Stimulated activated naive CD8-positive, alpha-beta T cell treated with anti-CD3 and anti-CD28 coated beads, Interleukin-15, Interleukin-2, amounts not matched to agents 100 ng/mL and 50 ng/mL, for 24 hours (primary cell): ENCODE results near the gene FAM107B.
"Not testable (repeated sequence)": the region's sequence is repeated elsewhere in the genome, so short reads cannot be mapped to it uniquely, and the experiment has no call there.

ENCODE experiments used
- H3K27ac Mint-ChIP-seq: one replicate; pipeline ENCODE4 v1.8.0; 2021; ENCODE audit warnings: mild to moderate bottlenecking, mixed read lengths
- H3K27me3 Mint-ChIP-seq: one replicate; pipeline ENCODE4 v1.8.0; 2021; ENCODE audit warnings: mixed read lengths
- H3K36me3 Mint-ChIP-seq: one replicate; pipeline ENCODE4 v1.8.0; 2021; ENCODE audit warnings: low read depth, mixed read lengths
- H3K4me1 Mint-ChIP-seq: one replicate; pipeline ENCODE4 v1.8.0; 2021; ENCODE audit warnings: low read depth, mixed read lengths
- H3K4me3 Mint-ChIP-seq: one replicate; pipeline ENCODE4 v1.8.0; 2021; ENCODE audit warnings: mild to moderate bottlenecking, mixed read lengths
- H3K9me3 Mint-ChIP-seq: one replicate; pipeline ENCODE4 v1.8.0; 2021; ENCODE audit warnings: mixed read lengths

FAM107B gene

GRCh38 chr10:14635043-14635710, 139.5 kb downstream of the FAM107B start:
- no peak overlapping the region for H3K27ac Mint-ChIP-seq
- no peaks in the 10 kb centered on the region for H3K9me3 Mint-ChIP-seq
- H3K36me3 Mint-ChIP-seq = no peaks in the 10 kb centered on the region
- H3K4me1 Mint-ChIP-seq = peaks cover under 1% of the 10 kb centered on the region
- H3K4me3 Mint-ChIP-seq = no peak overlapping the region
- no peaks in the 10 kb centered on the region for H3K27me3 Mint-ChIP-seq

GRCh38 chr10:14634572-14634971, 140.1 kb downstream of the FAM107B start:
- H3K9me3 Mint-ChIP-seq, H3K36me3 Mint-ChIP-seq, H3K27me3 Mint-ChIP-seq, H3K27ac Mint-ChIP-seq, H3K4me1 Mint-ChIP-seq, H3K4me3 Mint-ChIP-seq: not testable (repeated sequence)

DNA sequence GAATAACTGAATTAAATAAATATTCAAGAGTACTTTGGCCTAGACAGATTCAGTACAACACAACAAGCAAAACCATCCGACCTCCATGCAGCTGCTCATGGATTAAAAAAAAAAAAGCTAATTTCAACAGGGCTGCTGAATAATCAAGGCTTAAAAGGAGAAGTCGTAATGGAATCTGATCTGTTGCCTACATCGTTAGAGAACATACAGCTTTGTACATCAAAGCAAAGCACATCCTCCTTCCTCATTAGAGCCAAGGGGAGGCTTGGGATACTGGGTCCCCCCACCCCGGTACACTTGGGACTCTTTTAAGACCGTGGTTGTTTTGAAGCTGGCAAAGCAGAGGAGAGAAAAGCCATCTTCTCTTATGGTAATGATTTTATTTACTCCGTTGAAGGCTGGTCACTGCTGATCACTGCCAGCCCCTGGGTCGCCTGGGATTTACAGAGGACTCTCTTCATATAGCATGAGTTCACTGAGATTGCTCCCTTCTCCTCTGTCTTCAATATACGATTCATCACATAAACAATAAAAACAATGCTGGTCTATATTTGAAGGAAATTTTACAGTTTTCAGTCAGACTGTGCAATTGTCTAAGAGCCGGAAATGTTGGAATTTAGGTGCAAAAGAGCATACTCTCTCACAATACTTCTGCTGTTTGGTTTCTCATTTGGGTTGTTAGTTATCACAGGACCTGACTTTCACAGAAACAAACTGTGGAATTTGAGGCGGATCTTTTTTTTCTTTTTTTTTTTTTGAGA, 148.8 kb downstream of the FAM107B start:
- no peaks in the 10 kb centered on the region for H3K36me3 Mint-ChIP-seq
- peaks cover 9% of the 10 kb centered on the region for H3K4me1 Mint-ChIP-seq
- no peaks in the 10 kb centered on the region for H3K9me3 Mint-ChIP-seq
- no peak overlapping the region for H3K27ac Mint-ChIP-seq
- H3K27me3 Mint-ChIP-seq = no peaks in the 10 kb centered on the region
- H3K4me3 Mint-ChIP-seq = no peak overlapping the region

- Mint-ChIP-seq H3K27ac (no peak overlapping the region), H3K4me3 (no peak overlapping the region), H3K4me1 (peaks cover 9% of the 10 kb centered on the region), H3K36me3 (no peaks in the 10 kb centered on the region), H3K9me3 (no peaks in the 10 kb centered on the region), H3K27me3 (no peaks in the 10 kb centered on the region)
These were observed 149.5 kb downstream of the FAM107B start for GRCh38 chr10:14625192-14625631.

DNA sequence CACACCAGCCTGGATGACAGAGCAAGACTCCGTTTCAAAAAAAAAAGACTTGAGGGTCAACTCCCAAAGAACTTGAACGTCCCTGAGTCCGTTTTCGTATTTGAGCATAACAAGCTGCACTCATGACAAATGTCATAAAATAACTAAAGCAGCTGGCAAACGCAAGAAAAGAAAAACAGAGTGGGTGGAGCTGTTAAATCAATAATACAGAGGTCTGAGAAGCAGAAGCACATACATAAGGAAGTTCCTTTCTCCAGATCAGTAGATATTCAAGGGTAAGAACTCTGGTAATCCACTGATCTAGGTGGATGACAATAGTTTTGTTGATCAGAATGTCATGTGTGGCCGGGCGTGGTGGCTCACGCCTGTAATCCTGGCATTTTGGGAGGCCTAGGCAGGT, 150.1 kb downstream of the FAM107B start:
- Mint-ChIP-seq H3K36me3 (no peaks in the 10 kb centered on the region), H3K9me3 (no peaks in the 10 kb centered on the region), H3K27me3 (no peaks in the 10 kb centered on the region), H3K27ac (no peak overlapping the region), H3K4me1 (peaks cover 4% of the 10 kb centered on the region), H3K4me3 (no peak overlapping the region)

GRCh38 chr10:14623931-14624330, 150.8 kb downstream of the FAM107B start:
- peaks cover 4% of the 10 kb centered on the region for H3K4me1 Mint-ChIP-seq
- no peaks in the 10 kb centered on the region for H3K36me3 Mint-ChIP-seq
- no peak overlapping the region for H3K4me3 Mint-ChIP-seq
- H3K9me3 Mint-ChIP-seq = no peaks in the 10 kb centered on the region
- no peaks in the 10 kb centered on the region for H3K27me3 Mint-ChIP-seq
- no peak overlapping the region for H3K27ac Mint-ChIP-seq

DNA sequence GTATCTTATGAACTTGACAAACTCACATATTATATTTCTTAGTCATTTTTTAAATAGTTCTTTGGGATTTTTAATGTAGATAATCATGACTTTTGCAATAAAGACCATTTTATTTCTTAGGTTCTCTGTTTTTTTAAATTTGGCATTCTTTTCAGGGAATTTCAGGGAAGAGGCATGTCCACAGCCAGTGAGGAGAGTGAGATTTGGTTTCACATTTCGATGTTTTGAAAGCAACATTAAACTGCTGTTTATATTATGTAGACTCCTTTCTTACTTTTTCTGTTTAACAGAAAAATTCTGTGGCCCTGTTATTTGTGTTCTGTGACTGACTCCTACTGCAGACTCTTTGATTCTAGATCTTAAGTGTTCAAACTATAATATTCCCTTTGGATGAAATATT, 153.7 kb downstream of the FAM107B start:
- Mint-ChIP-seq H3K36me3 (no peaks in the 10 kb centered on the region), H3K27ac (no peak overlapping the region), H3K4me3 (no peak overlapping the region)

DNA sequence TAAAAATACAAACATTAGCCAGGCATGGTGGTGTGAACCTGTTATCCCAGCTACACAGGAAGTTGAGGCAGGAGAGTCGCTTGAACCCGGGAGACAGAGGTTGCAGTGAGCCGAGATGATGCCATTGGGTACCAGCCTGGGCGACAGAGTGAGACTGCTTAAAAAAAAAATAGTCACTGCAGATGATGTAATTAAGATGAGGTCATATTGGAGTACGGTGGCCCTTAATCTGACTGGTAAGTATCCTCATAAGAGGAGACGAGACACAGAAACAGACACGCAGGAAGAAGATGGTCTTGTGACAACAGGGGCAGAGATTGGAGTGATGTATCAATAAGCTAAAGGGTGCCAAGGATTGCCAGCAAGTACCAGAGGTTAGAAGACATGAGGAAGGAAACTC, 156.0 kb downstream of the FAM107B start:
- H3K9me3 Mint-ChIP-seq = no peaks in the 10 kb centered on the region
- H3K27ac Mint-ChIP-seq = no peak overlapping the region
- no peaks in the 10 kb centered on the region for H3K36me3 Mint-ChIP-seq
- no peak overlapping the region for H3K4me3 Mint-ChIP-seq
- H3K4me1 Mint-ChIP-seq = peaks cover 27% of the 10 kb centered on the region
- H3K27me3 Mint-ChIP-seq = no peaks in the 10 kb centered on the region

More for the DNA sequence above, 153.7 kb downstream of the FAM107B start:
- Mint-ChIP-seq H3K4me1 (peaks cover 26% of the 10 kb centered on the region), H3K9me3 (no peaks in the 10 kb centered on the region), H3K27me3 (no peaks in the 10 kb centered on the region)

DNA sequence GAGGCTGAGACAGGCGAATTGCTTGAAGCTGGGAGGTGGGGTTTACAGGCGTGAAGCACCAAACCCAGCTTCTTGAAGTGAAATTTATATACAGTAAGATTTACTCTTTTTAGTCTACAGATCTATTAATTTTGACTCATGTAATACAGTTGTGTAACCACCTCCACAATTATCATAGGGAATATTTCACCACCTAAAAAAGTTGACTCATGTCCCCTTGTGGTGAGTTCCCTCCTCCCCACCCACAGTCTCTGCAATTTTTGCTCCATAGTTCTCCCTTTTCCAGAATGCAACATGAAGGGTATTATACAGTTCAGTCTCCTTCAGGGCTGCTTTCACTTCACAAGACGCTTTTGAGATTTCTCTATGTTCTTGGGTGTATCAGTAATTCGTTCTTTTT, 156.8 kb downstream of the FAM107B start:
- H3K27me3 Mint-ChIP-seq = no peaks in the 10 kb centered on the region
- no peaks in the 10 kb centered on the region for H3K9me3 Mint-ChIP-seq
- no peak overlapping the region for H3K27ac Mint-ChIP-seq
- peaks cover 34% of the 10 kb centered on the region for H3K4me1 Mint-ChIP-seq
- no peak overlapping the region for H3K4me3 Mint-ChIP-seq
- H3K36me3 Mint-ChIP-seq = no peaks in the 10 kb centered on the region

DNA sequence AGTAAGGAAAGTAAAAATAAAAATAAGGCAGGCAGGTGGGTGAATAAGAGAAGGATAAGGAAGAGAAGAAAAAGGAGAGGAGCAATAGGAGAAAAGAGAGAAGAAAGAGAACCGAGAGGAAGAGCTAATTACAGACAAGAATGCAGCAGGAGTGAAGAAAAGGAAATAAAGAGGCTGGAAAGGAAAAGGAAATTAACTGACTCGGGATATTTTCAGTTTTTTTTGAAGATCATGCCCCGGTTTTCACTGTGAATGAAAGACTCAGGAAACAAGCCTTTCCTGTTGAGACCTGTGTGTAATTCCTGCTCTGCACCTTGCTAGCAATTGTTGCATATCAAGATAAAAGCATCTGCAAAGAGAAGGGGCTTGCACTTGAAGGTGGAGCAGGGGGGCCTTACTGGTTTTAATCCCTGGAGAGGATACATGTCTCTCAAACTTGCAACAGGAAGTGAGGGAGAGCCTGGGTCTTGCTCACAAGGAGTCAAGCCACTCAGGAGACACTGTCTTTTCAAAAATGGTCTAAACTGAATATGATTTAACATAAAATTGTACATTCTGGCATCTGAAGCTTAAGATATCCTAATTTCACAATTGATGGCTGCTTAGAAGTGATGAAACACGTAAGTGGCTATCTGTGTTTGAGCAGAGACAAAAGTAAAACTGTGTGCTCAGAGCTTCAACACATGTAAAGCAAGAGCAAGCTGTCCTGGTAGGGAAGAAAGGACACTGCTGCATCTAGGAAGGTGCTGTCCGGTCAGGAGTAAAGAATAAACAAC, 157.6 kb downstream of the FAM107B start:
- Mint-ChIP-seq H3K27me3 (no peaks in the 10 kb centered on the region), H3K4me3 (no peak overlapping the region), H3K36me3 (no peaks in the 10 kb centered on the region)

GRCh38 chr10:14616465-14616864, 158.2 kb downstream of the FAM107B start:
- Mint-ChIP-seq H3K4me1 (peaks cover 34% of the 10 kb centered on the region), H3K36me3 (no peaks in the 10 kb centered on the region), H3K27ac (peak overlapping the region; percentile 72), H3K27me3 (no peaks in the 10 kb centered on the region), H3K4me3 (no peak overlapping the region), H3K9me3 (no peaks in the 10 kb centered on the region)

More for the DNA sequence above, 157.6 kb downstream of the FAM107B start:
- peak overlapping the region; percentile 72 for H3K27ac Mint-ChIP-seq
- no peaks in the 10 kb centered on the region for H3K9me3 Mint-ChIP-seq
- H3K4me1 Mint-ChIP-seq = peaks cover 34% of the 10 kb centered on the region

GRCh38 chr10:14613588-14613920, 161.1 kb downstream of the FAM107B start:
- Mint-ChIP-seq H3K4me3 (no peak overlapping the region), H3K4me1 (peaks cover 47% of the 10 kb centered on the region), H3K9me3 (no peaks in the 10 kb centered on the region), H3K36me3 (no peaks in the 10 kb centered on the region), H3K27me3 (no peaks in the 10 kb centered on the region), H3K27ac (peak overlapping the region; percentile 10)

- H3K27me3 Mint-ChIP-seq = no peaks in the 10 kb centered on the region
- H3K9me3 Mint-ChIP-seq = no peaks in the 10 kb centered on the region
- H3K4me1 Mint-ChIP-seq = peaks cover 50% of the 10 kb centered on the region
- no peak overlapping the region for H3K4me3 Mint-ChIP-seq
- H3K36me3 Mint-ChIP-seq = no peaks in the 10 kb centered on the region
- H3K27ac Mint-ChIP-seq = peak overlapping the region; percentile 10
These were observed 161.7 kb downstream of the FAM107B start for GRCh38 chr10:14612873-14613587.

DNA sequence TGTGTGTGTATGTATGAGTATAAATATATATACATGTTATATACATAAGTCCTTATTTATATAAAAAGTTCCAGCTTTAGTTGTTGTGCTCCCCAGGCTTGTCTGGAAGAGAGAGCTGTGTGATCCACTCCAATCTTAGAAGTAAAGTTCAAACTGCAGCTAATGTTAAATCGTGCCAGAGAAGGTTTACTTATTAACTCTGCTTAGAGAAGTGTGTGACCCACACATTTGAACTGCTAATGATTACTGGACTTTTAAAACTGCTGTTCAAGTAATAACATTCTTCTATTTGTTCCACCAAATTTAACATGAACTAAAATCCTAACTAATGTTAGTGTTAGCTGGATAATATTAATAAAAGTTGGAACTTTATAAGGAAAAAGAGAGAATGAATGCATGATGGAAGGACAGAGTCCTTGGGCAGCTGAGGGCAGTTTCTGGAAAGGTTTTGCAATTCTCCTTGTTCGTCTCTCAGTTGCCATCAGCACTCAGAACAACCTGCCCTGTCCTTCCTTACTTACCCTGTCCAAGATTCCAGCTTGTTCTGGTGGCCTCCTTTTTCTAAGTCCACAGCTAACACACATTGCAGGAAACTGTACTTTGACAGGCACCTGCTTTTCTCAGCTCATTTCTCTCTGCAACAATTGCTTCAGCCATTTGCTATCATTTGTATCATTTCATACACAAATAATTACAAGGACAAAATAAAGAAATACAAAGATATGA, 162.6 kb downstream of the FAM107B start:
- H3K27me3 Mint-ChIP-seq = no peaks in the 10 kb centered on the region
- H3K9me3 Mint-ChIP-seq = no peaks in the 10 kb centered on the region
- no peak overlapping the region for H3K4me3 Mint-ChIP-seq
- peaks cover 50% of the 10 kb centered on the region for H3K4me1 Mint-ChIP-seq
- no peak overlapping the region for H3K27ac Mint-ChIP-seq
- H3K36me3 Mint-ChIP-seq = no peaks in the 10 kb centered on the region
